A549 (cell line): ENCODE results near the gene CPA3.

Experiments
- CTCF ChIP-seq: fragments of >200 bp; sonication (Bioruptor Twin); formaldehyde crosslinking; IDR thresholded peaks from 3 replicates; pipeline ENCODE4 v1.5.1; 2016
- HDAC2 ChIP-seq: fragments of 200-600 bp; sonication (generic); IDR thresholded peaks from 2 replicates; pipeline ENCODE4 v1.6.1; 2016
- MYC ChIP-seq: IDR thresholded peaks from 2 replicates; pipeline ENCODE4 v1.6.1; 2012; ENCODE audit warnings: mild to moderate bottlenecking, inconsistent platforms, low read length, improper control_type of control experiment, borderline replicate concordance
- NR3C1 ChIP-seq: fragments of >200 bp; sonication (Bioruptor Twin); formaldehyde crosslinking; IDR thresholded peaks from 3 replicates; pipeline ENCODE4 v1.6.1; 2017
- POLR2A ChIP-seq: IDR thresholded peaks from 2 replicates; pipeline ENCODE4 v1.6.1; 2012; ENCODE audit warnings: mild to moderate bottlenecking, low read length
- POLR2AphosphoS2 ChIP-seq: conservative IDR thresholded peaks from 2 replicates; pipeline ENCODE4 v1.6.1; 2012; ENCODE audit warnings: low read length, improper control_type of control experiment, inconsistent platforms
- RARB ChIP-seq: fragments of 250-450 bp; sonication (Bioruptor Pico); IDR thresholded peaks from 2 replicates; pipeline ENCODE4 v1.8.0; 2021; ENCODE audit warnings: mild to moderate bottlenecking, moderate library complexity
- TP53 ChIP-seq: fragments of 250-450 bp; sonication (Bioruptor Pico); IDR thresholded peaks from 2 replicates; pipeline ENCODE4 v1.5.0; 2021; ENCODE audit warnings: mild to moderate bottlenecking, moderate library complexity
- USF2 ChIP-seq: fragments of 450-650 bp; IDR thresholded peaks from 2 replicates; pipeline ENCODE4 v1.6.1; 2014; ENCODE audit warnings: antibody characterized with exemption
- ZNF302 ChIP-seq: fragments of 250-450 bp; sonication (Bioruptor Pico); IDR thresholded peaks from 2 replicates; pipeline ENCODE4 v1.9.0; 2021; ENCODE audit warnings: inconsistent platforms, mild to moderate bottlenecking, moderate library complexity
- ZSCAN20 ChIP-seq: fragments of 250-450 bp; sonication (Bioruptor Pico); IDR thresholded peaks from 2 replicates; pipeline ENCODE4 v1.8.0; 2022; ENCODE audit warnings: mild to moderate bottlenecking, moderate library complexity

- TF ChIP-seq CTCF (no peak), ZNF302 (no peak), TP53 (CRISPR knock-in tag) (no peak), POLR2AphosphoS2 (no peak), ZSCAN20 (CRISPR knock-in tag) (no peak), HDAC2 (no peak), RARB (no peak), POLR2A (no peak), MYC (no peak), NR3C1 (no peak), USF2 (no peak)
These were observed 60.7 kb downstream of the CPA3 start for GRCh38 chr3:148925845-148926244.
